Activated CD8-positive, alpha-beta memory T cell treated with anti-CD3 and anti-CD28 coated beads for 4 hours (primary cell): Measurements from ENCODE around the gene ROBO1.

ENCODE experiments used
- DNase-seq, 2 donors: peaks; one replicate each; pipeline ENCODE4 v3.0.0-alpha.2; 2020; ENCODE audit warnings: low read depth in 2 of 2

Gene ROBO1

GRCh38 chr3:79170021-79170420 lies 597.8 kb downstream of the ROBO1 start:
- no peak for DNase-seq

GRCh38 chr3:79167651-79168416 lies 600.0 kb downstream of the ROBO1 start:
- DNase-seq, result no peak

- DNase-seq, result no peak
Measured at GRCh38 chr3:79162653-79163052, 605.1 kb downstream of the ROBO1 start.

GRCh38 chr3:79161941-79162340 lies 605.9 kb downstream of the ROBO1 start:
- DNase-seq, result no peak

GRCh38 chr3:79160421-79160820 lies 607.4 kb downstream of the ROBO1 start:
- no peak for DNase-seq

GRCh38 chr3:79159736-79160135 lies 608.1 kb downstream of the ROBO1 start:
- DNase-seq, result no peak

- no peak for DNase-seq
Measured at GRCh38 chr3:79157191-79157590, 610.6 kb downstream of the ROBO1 start.

GRCh38 chr3:79154865-79155264 lies 612.9 kb downstream of the ROBO1 start:
- DNase-seq, result no peak

- DNase-seq, result no peak
Measured at GRCh38 chr3:79148786-79149185, 619.0 kb downstream of the ROBO1 start.

- DNase-seq, result no peak
Measured at GRCh38 chr3:79146024-79146423, 621.8 kb downstream of the ROBO1 start.

- no peak for DNase-seq
Measured at GRCh38 chr3:79140708-79141107, 627.1 kb downstream of the ROBO1 start.

- DNase-seq, result no peak
Measured at GRCh38 chr3:79139395-79140068, 628.3 kb downstream of the ROBO1 start.

- no peak for DNase-seq
Measured at GRCh38 chr3:79125313-79125984, 642.3 kb downstream of the ROBO1 start.

GRCh38 chr3:79115458-79115857 lies 652.3 kb downstream of the ROBO1 start:
- no peak for DNase-seq

- no peak for DNase-seq
Measured at GRCh38 chr3:79113876-79114275, 653.9 kb downstream of the ROBO1 start.

GRCh38 chr3:79111375-79112052 lies 656.3 kb downstream of the ROBO1 start:
- DNase-seq, result no peak

GRCh38 chr3:79109754-79110153 lies 658.0 kb downstream of the ROBO1 start:
- no peak for DNase-seq

GRCh38 chr3:79103307-79103706 lies 664.5 kb downstream of the ROBO1 start:
- DNase-seq, result no peak

- no peak for DNase-seq
Measured at GRCh38 chr3:79097964-79098660, 669.7 kb downstream of the ROBO1 start.

GRCh38 chr3:79094654-79095053 lies 673.1 kb downstream of the ROBO1 start:
- no peak for DNase-seq

- no peak for DNase-seq
Measured at GRCh38 chr3:79086514-79086913, 681.3 kb downstream of the ROBO1 start.

- no peak for DNase-seq
Measured at GRCh38 chr3:79085171-79085570, 682.6 kb downstream of the ROBO1 start.
